A673 (cell line): ENCODE data around the gene TTC3. TPM values are rescaled to one million over a fixed set of nuclear protein-coding genes. Genes with fewer than 3 reads are reported as not detected.

Source experiments
- BruUV-seq: library from RNA; stranded (reverse); fragments of 400-500 nt; replicated peaks from 2 replicates; lab custom pipeline; 2021; lab: Mats Ljungman, UMichigan
- CTCF ChIA-PET: fragments of 300-600 bp; sonication (Branson Sonifier 250); formaldehyde crosslinking; loops from one replicate; lab custom pipeline; 2022; ENCODE audit warnings: antibody characterized with exemption; lab: Charles Lee
- POLR2A ChIA-PET: fragments of 300-600 bp; sonication (Branson Sonifier 250); formaldehyde crosslinking; loops from one replicate; lab custom pipeline; 2022; ENCODE audit warnings: antibody characterized with exemption; ENCODE audit not compliant: low non-redundant PET; lab: Charles Lee
- DNase-seq: peaks from one replicate; pipeline ENCODE4 v3.0.0-alpha.2; 2015; ENCODE audit warnings: low spot score
- H3K27ac ChIP-seq: fragments of 200-600 bp; sonication (generic); 2 replicates; pipeline ENCODE4 v1.5.1; 2016; ENCODE audit warnings: mixed run types, low read depth, mild to moderate bottlenecking, mixed read lengths, antibody characterized with exemption, low read length; ENCODE audit not compliant: poor library complexity, severe bottlenecking
- H3K27me3 ChIP-seq: fragments of 200-600 bp; sonication (generic); replicated peaks from 2 replicates; pipeline ENCODE4 v1.6.1; 2017; ENCODE audit warnings: mixed run types, low read depth, mild to moderate bottlenecking, mixed read lengths, antibody characterized with exemption, low read length; ENCODE audit not compliant: insufficient read depth, poor library complexity
- H3K36me3 ChIP-seq: fragments of 200-600 bp; sonication (generic); 2 replicates; pipeline ENCODE4 v1.6.1; 2016; ENCODE audit warnings: mixed run types, mild to moderate bottlenecking, mixed read lengths, antibody characterized with exemption, low read length; ENCODE audit not compliant: insufficient read depth, poor library complexity, severe bottlenecking
- H3K4me1 ChIP-seq: fragments of 200-600 bp; sonication (generic); 2 replicates; pipeline ENCODE4 v1.6.1; 2017; ENCODE audit warnings: mixed run types, mild to moderate bottlenecking, mixed read lengths, antibody characterized with exemption, low read length; ENCODE audit not compliant: insufficient read depth, poor library complexity, severe bottlenecking
- H3K4me3 ChIP-seq: fragments of 200-600 bp; sonication (generic); 2 replicates; pipeline ENCODE4 v1.5.1; 2016; ENCODE audit warnings: low read depth, mixed run types, mild to moderate bottlenecking, mixed read lengths, low read length; ENCODE audit not compliant: poor library complexity, severe bottlenecking
- H3K9me3 ChIP-seq: fragments of 200-600 bp; sonication (generic); 2 replicates; pipeline ENCODE4 v1.6.1; 2016; ENCODE audit warnings: mixed run types, low read depth, mild to moderate bottlenecking, mixed read lengths, antibody characterized with exemption, low read length; ENCODE audit not compliant: poor library complexity, severe bottlenecking
- CTCF ChIP-seq: fragments of 300-800, 200-600 bp; sonication (generic); conservative IDR thresholded peaks from 2 replicates; pipeline ENCODE4 v1.5.1; 2017; ENCODE audit warnings: low read depth, mild to moderate bottlenecking, antibody characterized with exemption, low read length, moderate library complexity, mixed read lengths
- EZH2 ChIP-seq: fragments of 200-600 bp; sonication (generic); IDR thresholded peaks from 2 replicates; pipeline ENCODE4 v1.6.1; 2017; ENCODE audit warnings: borderline replicate concordance, low read depth, mild to moderate bottlenecking, mixed read lengths, antibody characterized with exemption, low read length; ENCODE audit not compliant: poor library complexity, severe bottlenecking
- intact Hi-C: fragments of 100-400 bp; cut with micrococcal nuclease; formaldehyde crosslinking; loops from one replicate; pipeline ENCODE4 v1.10.0; 2022; ENCODE audit not compliant: unreplicated experiment
- total RNA-seq: library from RNA; stranded (reverse); gene quantifications from 2 replicates; pipeline ENCODE4 v1.2.3, GENCODE V29; 2021

Gene TTC3
- total RNA-seq, 1 experiment from 2014 or later = 137 TPM

GRCh38 chr21:37186983-37187382 lies 113.9 kb downstream of the TTC3 start:
- Histone ChIP-seq H3K27ac (no peak overlapping the region), H3K4me3 (no peak overlapping the region), H3K4me1 (peaks cover 3% of the 10 kb centered on the region), H3K36me3 (peaks cover 45% of the 10 kb centered on the region), H3K27me3 (no peaks in the 10 kb centered on the region), H3K9me3 (no peaks in the 10 kb centered on the region)
- ChIA-PET POLR2A (no interaction called here), CTCF (no interaction called here)
- no TSS peak for BruUV-seq
- no peak for DNase-seq
- intact Hi-C loops = no loop called here
- TF ChIP-seq EZH2 = no peak
- no peak for TF ChIP-seq CTCF

- CTCF ChIA-PET = no interaction called here
- no peak for TF ChIP-seq CTCF
- H3K4me3 ChIP-seq = no peak overlapping the region
- no peaks in the 10 kb centered on the region for H3K27me3 ChIP-seq
- no peaks in the 10 kb centered on the region for H3K9me3 ChIP-seq
- BruUV-seq = no TSS peak
- no peak for DNase-seq
- H3K4me1 ChIP-seq = peaks cover 3% of the 10 kb centered on the region
- H3K27ac ChIP-seq = no peak overlapping the region
- POLR2A ChIA-PET = no interaction called here
- intact Hi-C loops = no loop called here
- peaks cover 51% of the 10 kb centered on the region for H3K36me3 ChIP-seq
Measured at GRCh38 chr21:37188825-37189224, 115.8 kb downstream of the TTC3 start.

- intact Hi-C loops = no loop called here
- Histone ChIP-seq H3K4me1 (peaks cover 3% of the 10 kb centered on the region), H3K4me3 (no peak overlapping the region), H3K27me3 (no peaks in the 10 kb centered on the region), H3K27ac (peak overlapping the region; percentile 7), H3K36me3 (peaks cover 48% of the 10 kb centered on the region), H3K9me3 (no peaks in the 10 kb centered on the region)
- POLR2A ChIA-PET = no interaction called here
- TF ChIP-seq EZH2 (no peak), CTCF (no peak)
- CTCF ChIA-PET = no interaction called here
- BruUV-seq = no TSS peak
- DNase-seq = no peak
Measured at GRCh38 chr21:37192019-37192418, 119.0 kb downstream of the TTC3 start.
